HG02884 (cell line): ENCODE data around the gene PLCB4.
"Not testable (repeated sequence)": the region's sequence is repeated elsewhere in the genome, so short reads cannot be mapped to it uniquely, and the experiment has no call there.

Experiments
- ATAC-seq: cut with Tn5 transposase; IDR thresholded peaks from one replicate; pipeline ENCODE4 v1.9.1; 2021; ENCODE audit warnings: mild to moderate bottlenecking, moderate library complexity; ENCODE audit not compliant: unreplicated experiment

Gene PLCB4

GRCh38 chr20:9068841-9069663 lies at the start of gene PLCB4:
PLCB4 (plus strand) TSS chr20:9069087; CDS start chr20:9307815, 238,728 bp downstream.
- no peak for ATAC-seq

GRCh38 chr20:9019833-9020232 lies 49.1 kb upstream of the PLCB4 start:
- ATAC-seq, result no peak

GRCh38 chr20:9021216-9021615 lies 47.7 kb upstream of the PLCB4 start:
- no peak for ATAC-seq

GRCh38 chr20:9021699-9022098 lies 47.2 kb upstream of the PLCB4 start:
- no peak for ATAC-seq

- no peak for ATAC-seq
These were observed 46.5 kb upstream of the PLCB4 start for GRCh38 chr20:9022376-9022775.

GRCh38 chr20:9024606-9025005 lies 44.3 kb upstream of the PLCB4 start:
- ATAC-seq, result no peak

GRCh38 chr20:9025011-9025410 lies 43.9 kb upstream of the PLCB4 start:
- ATAC-seq, result no peak

GRCh38 chr20:9025643-9026042 lies 43.2 kb upstream of the PLCB4 start:
- ATAC-seq, result no peak

GRCh38 chr20:9027626-9028025 lies 41.3 kb upstream of the PLCB4 start:
- ATAC-seq, result no peak

- no peak for ATAC-seq
These were observed 40.5 kb upstream of the PLCB4 start for GRCh38 chr20:9028419-9028818.

- no peak for ATAC-seq
These were observed 36.9 kb upstream of the PLCB4 start for GRCh38 chr20:9031991-9032390.

- ATAC-seq, result no peak
These were observed 36.1 kb upstream of the PLCB4 start for GRCh38 chr20:9032758-9033157.

GRCh38 chr20:9035126-9035525 lies 33.8 kb upstream of the PLCB4 start:
- no peak for ATAC-seq

- ATAC-seq, result no peak
These were observed 32.3 kb upstream of the PLCB4 start for GRCh38 chr20:9036593-9036992.

- no peak for ATAC-seq
These were observed 29.9 kb upstream of the PLCB4 start for GRCh38 chr20:9038791-9039535.

- ATAC-seq, result no peak
These were observed 27.9 kb upstream of the PLCB4 start for GRCh38 chr20:9040863-9041524.

- ATAC-seq, result no peak
These were observed 25.5 kb upstream of the PLCB4 start for GRCh38 chr20:9043364-9043763.

- not testable (repeated sequence) for ATAC-seq
These were observed 21.0 kb upstream of the PLCB4 start for GRCh38 chr20:9047928-9048327.

GRCh38 chr20:9051508-9051907 lies 17.4 kb upstream of the PLCB4 start:
- no peak for ATAC-seq

- ATAC-seq, result no peak
These were observed 16.8 kb upstream of the PLCB4 start for GRCh38 chr20:9052136-9052535.

- no peak for ATAC-seq
These were observed 15.8 kb upstream of the PLCB4 start for GRCh38 chr20:9053108-9053507.

- no peak for ATAC-seq
These were observed 14.7 kb upstream of the PLCB4 start for GRCh38 chr20:9054176-9054575.
